GM13976 (cell line): ENCODE results near the gene IFTAP.

Experiments used
- DNase-seq: peaks from one replicate; pipeline ENCODE4 v3.0.0; 2012; ENCODE audit warnings: low spot score
- CTCF ChIP-seq: IDR thresholded peaks from 2 replicates; pipeline ENCODE4 v1.5.1; 2012; ENCODE audit warnings: borderline replicate concordance, mild to moderate bottlenecking; ENCODE audit not compliant: insufficient read depth; ENCODE audit errors: extremely low read depth, missing control alignments, control extremely low read depth
- in situ Hi-C: fragments of 300-500 bp; cut with MboI; formaldehyde crosslinking; loops from one replicate; pipeline ENCODE4 v1.12.0; 2022; ENCODE audit warnings: low sequenced_read_pairs, mixed read lengths, inconsistent platforms; ENCODE audit not compliant: unreplicated experiment

The IFTAP gene

GRCh38 chr11:36692704-36693103, 98.4 kb downstream of the IFTAP start:
- no peak for TF ChIP-seq CTCF
- DNase-seq, result no peak
- in situ Hi-C loops, result no loop called here

GRCh38 chr11:36693139-36693843, 99.0 kb downstream of the IFTAP start:
- in situ Hi-C loops, result no loop called here
- no peak for TF ChIP-seq CTCF
- DNase-seq, result no peak

GRCh38 chr11:36695111-36695510, 100.8 kb downstream of the IFTAP start:
- in situ Hi-C loops, result no loop called here
- no peak for TF ChIP-seq CTCF

GRCh38 chr11:36695571-36695970, 101.3 kb downstream of the IFTAP start:
- TF ChIP-seq CTCF, result no peak
- no peak for DNase-seq
- in situ Hi-C loops, result no loop called here

More at GRCh38 chr11:36695111-36695510, 100.8 kb downstream of the IFTAP start:
- no peak for DNase-seq

- no peak for DNase-seq
- TF ChIP-seq CTCF, result no peak
- in situ Hi-C loops, result no loop called here
Observed at GRCh38 chr11:36696550-36696949, 102.2 kb downstream of the IFTAP start.

GRCh38 chr11:36699271-36699670, 105.0 kb downstream of the IFTAP start:
- no peak for TF ChIP-seq CTCF
- in situ Hi-C loops, result no loop called here
- DNase-seq, result no peak
